Measurements from ENCODE around the gene EEIG2. TPM values are rescaled to one million over a fixed set of nuclear protein-coding genes. Genes with fewer than 3 reads are reported as not detected.

The EEIG2 gene
- total and polyA plus RNA-seq, 9 of the 15 experiments (the other 6 are each of a cell fraction or from before 2014, with no cell fraction given), result 6.1 to 26.9 (median 15.2) TPM

DNA sequence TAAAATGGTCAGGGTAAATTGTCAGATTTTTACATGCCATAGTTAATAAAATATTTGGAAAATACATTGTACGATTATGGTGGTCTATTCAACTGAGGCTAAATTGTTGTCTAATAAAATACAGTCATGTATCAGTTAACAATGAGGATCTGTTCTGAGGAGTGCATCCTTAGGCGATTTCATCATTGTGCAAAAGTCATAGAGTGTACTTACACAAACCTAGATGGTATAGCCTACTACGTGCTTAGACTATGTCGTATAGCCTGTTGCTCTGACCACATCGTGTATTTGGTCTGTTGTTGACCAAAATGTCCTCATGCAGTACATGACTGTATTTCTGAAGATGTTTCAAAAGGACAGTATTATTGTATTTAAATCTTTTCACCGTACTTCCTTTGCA, 5.2 kb downstream of the EEIG2 start:
- peaks cover 24 to 37% of the 10 kb centered on the region in 2 experiments; a peak in 4 of 5 replicates for H3K4me1 ChIP-seq (replicated peaks in 1 of 2; ENCODE audit: control insufficient read depth in 2 of 2, insufficient read depth in 2 of 2, low read length in 2 of 2)
- no peaks in the 10 kb centered on the region for H3K27me3 ChIP-seq (ENCODE audit: control insufficient read depth in 2 of 2, insufficient read depth in 2 of 2, low read length in 2 of 2)
- H3K9me3 ChIP-seq (replicated peaks; ENCODE audit: control insufficient read depth, insufficient read depth, low read depth, low read length), result no peaks in the 10 kb centered on the region
- CTCF ChIA-PET (ENCODE audit: low intra/inter-chr PET ratio), result interaction anchor here (0.9 kb wide), 1 partner anchor 53 kb away, joined by 4 read pairs; no protein-coding TSS in a partner anchor
- WGBS (ENCODE audit: insufficient coverage, low coverage, missing lambda C conversion rate), result 83% methylated on average over 6 of the region's 6 CpGs
- TF ChIP-seq, protein P1, sequence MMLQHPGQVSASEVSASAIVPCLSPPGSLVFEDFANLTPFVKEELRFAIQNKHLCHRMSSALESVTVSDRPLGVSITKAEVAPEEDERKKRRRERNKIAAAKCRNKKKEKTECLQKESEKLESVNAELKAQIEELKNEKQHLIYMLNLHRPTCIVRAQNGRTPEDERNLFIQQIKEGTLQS (IDR thresholded peaks at IDR 0.05), result 0 out of 2 replicates have a peak, but pooled peaks have one; percentile 23
- TF ChIP-seq, protein P1 (CRISPR knock-in tag; conservative IDR thresholded peaks at IDR 0.05), result no peak
- no peak for TF ChIP-seq SMARCC2 (IDR thresholded peaks at IDR 0.05; ENCODE audit: low read depth)
- intact Hi-C loops (cut with micrococcal nuclease) (no loop called here), in situ Hi-C loops (cut with MboI) (no loop called here)
- no peak for FAIRE-seq
- peaks cover 72% of the 10 kb centered on the region for H3K79me2 ChIP-seq (ENCODE audit: control insufficient read depth, insufficient read depth, low read length)
- POLR2A ChIA-PET, result interaction anchor here (0.7 kb wide), 1 partner anchor 34 kb away, joined by 3 read pairs; no protein-coding TSS in a partner anchor
- no peaks in the 10 kb centered on the region; the same call in 2 of the 3 replicates for H3K36me3 ChIP-seq (ENCODE audit: control insufficient read depth, insufficient read depth, low read length)
- H3K4me2 ChIP-seq (ENCODE audit: insufficient read depth, low read length), result no peak overlapping the region
- no peak overlapping the region for H3K4me3 ChIP-seq
- no TSS peak for BruUV-seq (replicated peaks)
- ATAC-seq, result no peak
- H4K20me1 ChIP-seq (replicated peaks; ENCODE audit: control insufficient read depth, insufficient read depth, low read length), result 0 out of 2 replicates have a peak, but pooled peaks cover under 1% of the 10 kb centered on the region
- DNase-seq (ENCODE audit: extremely low read depth in 1 of 4, low spot score in 3 of 4), result no peak
- H3K9me1 ChIP-seq (ENCODE audit: control insufficient read depth, insufficient read depth, low read length), result no peaks in the 10 kb centered on the region
- H2AFZ ChIP-seq (ENCODE audit: low read depth, low read length), result no peak overlapping the region
- no peak overlapping the region for H3K27ac ChIP-seq (ENCODE audit: extremely low read depth, low read depth, low read length)
- no peak overlapping the region for H3K9ac ChIP-seq (ENCODE audit: insufficient read depth in 1 of 2, low read depth in 2 of 2, low read length in 2 of 2)

DNA sequence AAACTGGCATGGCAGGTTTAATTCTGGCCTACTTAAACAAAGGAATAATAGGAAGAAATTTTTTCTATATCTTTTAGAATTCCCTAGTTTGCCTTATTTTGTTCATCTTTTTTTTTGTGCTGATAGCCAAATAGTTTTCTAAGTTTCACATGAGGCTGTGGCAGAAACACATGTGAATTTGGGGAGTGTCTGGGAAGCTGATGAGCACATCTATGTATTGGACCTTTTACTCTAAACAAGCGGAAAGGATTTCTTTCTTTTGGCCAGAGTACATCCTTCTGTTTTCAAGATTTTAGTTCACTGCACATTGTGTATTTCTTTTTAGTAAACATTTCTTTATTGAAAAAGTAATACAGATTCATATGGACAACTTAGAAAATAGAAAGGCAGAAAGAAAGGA, 5.6 kb downstream of the EEIG2 start:
- CTCF ChIA-PET (ENCODE audit: low intra/inter-chr PET ratio), result interaction anchor here (0.9 kb wide), 1 partner anchor 53 kb away, joined by 4 read pairs; no protein-coding TSS in a partner anchor
- Histone ChIP-seq H3K9me1 (ENCODE audit: control insufficient read depth, insufficient read depth, low read length) (no peaks in the 10 kb centered on the region), H3K27ac (ENCODE audit: extremely low read depth, low read depth, low read length) (no peak overlapping the region), H4K20me1 (replicated peaks; ENCODE audit: control insufficient read depth, insufficient read depth, low read length) (0 out of 2 replicates have a peak, but pooled peaks cover 3% of the 10 kb centered on the region), H3K36me3 (ENCODE audit: control insufficient read depth, insufficient read depth, low read length) (no peaks in the 10 kb centered on the region; the same call in 2 of the 3 replicates), H3K79me2 (ENCODE audit: control insufficient read depth, insufficient read depth, low read length) (peaks cover 73% of the 10 kb centered on the region), H3K27me3 (ENCODE audit: control insufficient read depth in 2 of 2, insufficient read depth in 2 of 2, low read length in 2 of 2) (no peaks in the 10 kb centered on the region), H3K4me3 (no peak overlapping the region), H3K9me3 (replicated peaks; ENCODE audit: control insufficient read depth, insufficient read depth, low read depth, low read length) (no peaks in the 10 kb centered on the region), H3K9ac (ENCODE audit: insufficient read depth in 1 of 2, low read depth in 2 of 2, low read length in 2 of 2) (no peak overlapping the region), H3K4me1 (replicated peaks in 1 of 2; ENCODE audit: control insufficient read depth in 2 of 2, insufficient read depth in 2 of 2, low read length in 2 of 2) (peaks cover 20 to 39% of the 10 kb centered on the region in 2 experiments; a peak in 4 of 5 replicates), H2AFZ (ENCODE audit: low read depth, low read length) (no peak overlapping the region), H3K4me2 (ENCODE audit: insufficient read depth, low read length) (no peak overlapping the region)
- ATAC-seq, result no peak
- BruUV-seq (replicated peaks), result no TSS peak
- in situ Hi-C loops (cut with MboI) (no loop called here), intact Hi-C loops (cut with micrococcal nuclease) (no loop called here)
- no peak for FAIRE-seq
- POLR2A ChIA-PET, result no interaction called here
- TF ChIP-seq ELF4 (CRISPR knock-in tag; IDR thresholded peaks at IDR 0.05), result no peak
- TF ChIP-seq, protein P2, sequence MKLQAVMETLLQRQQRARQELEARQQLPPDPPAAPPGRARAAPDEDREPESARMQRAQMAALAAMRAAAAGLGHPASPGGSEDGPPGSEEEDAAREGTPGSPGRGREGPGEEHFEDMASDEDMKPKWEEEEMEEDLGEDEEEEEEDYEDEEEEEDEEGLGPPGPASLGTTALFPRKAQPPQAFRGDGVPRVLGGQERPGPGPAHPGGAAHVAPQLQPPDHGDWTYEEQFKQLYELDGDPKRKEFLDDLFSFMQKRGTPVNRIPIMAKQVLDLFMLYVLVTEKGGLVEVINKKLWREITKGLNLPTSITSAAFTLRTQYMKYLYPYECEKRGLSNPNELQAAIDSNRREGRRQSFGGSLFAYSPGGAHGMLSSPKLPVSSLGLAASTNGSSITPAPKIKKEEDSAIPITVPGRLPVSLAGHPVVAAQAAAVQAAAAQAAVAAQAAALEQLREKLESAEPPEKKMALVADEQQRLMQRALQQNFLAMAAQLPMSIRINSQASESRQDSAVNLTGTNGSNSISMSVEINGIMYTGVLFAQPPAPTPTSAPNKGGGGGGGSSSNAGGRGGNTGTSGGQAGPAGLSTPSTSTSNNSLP (IDR thresholded peaks at IDR 0.05; ENCODE audit: borderline replicate concordance, low read depth, low read length), result no peak
- no peak for TF ChIP-seq ZNF354B (CRISPR knock-in tag; IDR thresholded peaks at IDR 0.05)
- TF ChIP-seq SMARCB1 (IDR thresholded peaks at IDR 0.05; ENCODE audit: insufficient read length, low read depth), result no peak
- TF ChIP-seq GTF2E2 (tag; IDR thresholded peaks at IDR 0.05), result no peak
- TF ChIP-seq RFX7 (CRISPR knock-in tag; IDR thresholded peaks at IDR 0.05), result no peak
- 88% methylated on average over 1 of the region's 1 CpG for WGBS (ENCODE audit: insufficient coverage, low coverage, missing lambda C conversion rate)
- DNase-seq (ENCODE audit: extremely low read depth in 1 of 4, low spot score in 3 of 4), result no peak

Measured in K562 (cell line).